NCI-H128 (cell line): ENCODE data around the gene RTBDN.
"Not testable (repeated sequence)": the region's sequence is repeated elsewhere in the genome, so short reads cannot be mapped to it uniquely, and the experiment has no call there.

Experiments used
- DNase-seq: peaks from one replicate; lab custom pipeline; 2025; ENCODE audit not compliant: unreplicated experiment; lab: John Stamatoyannopoulos, UW

RTBDN gene

DNA sequence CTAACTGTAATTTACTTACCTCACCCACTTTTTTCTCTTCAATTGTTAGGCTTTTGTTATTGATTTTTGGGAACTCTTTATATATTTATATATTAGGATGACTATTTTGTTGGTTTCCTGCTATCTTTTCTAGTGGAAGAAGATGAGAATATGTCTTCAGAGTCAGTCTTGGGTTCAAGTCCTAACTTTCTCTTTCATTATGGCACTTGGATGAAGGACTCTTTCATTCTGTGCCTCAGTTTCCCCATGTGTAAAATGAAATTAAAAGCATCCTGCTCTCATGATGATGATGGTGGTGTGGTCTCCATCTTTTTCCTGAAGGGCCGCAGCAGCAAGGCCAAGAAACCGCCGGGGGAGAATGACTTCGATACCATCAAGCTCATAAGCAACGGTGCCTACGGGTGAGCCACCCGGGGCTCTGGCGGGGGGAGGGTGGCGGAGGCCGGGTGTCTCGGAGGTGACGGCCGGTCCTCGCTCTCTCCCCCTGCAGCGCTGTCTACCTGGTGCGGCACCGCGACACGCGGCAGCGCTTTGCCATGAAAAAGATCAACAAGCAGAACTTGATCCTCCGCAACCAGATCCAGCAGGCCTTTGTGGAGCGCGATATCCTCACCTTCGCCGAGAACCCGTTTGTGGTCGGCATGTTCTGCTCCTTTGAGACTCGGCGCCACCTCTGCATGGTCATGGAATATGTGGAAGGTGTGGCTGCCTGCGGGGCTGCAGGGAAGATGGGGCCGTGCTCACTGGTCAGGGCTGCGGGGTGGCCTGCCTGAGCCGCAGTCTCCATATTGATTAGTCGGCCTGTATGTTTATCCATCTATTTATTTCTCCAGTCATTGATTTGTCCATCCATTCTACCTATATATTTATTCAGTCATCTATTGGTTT, 23.9 kb upstream of the RTBDN start:
- DNase-seq: no peak

DNA sequence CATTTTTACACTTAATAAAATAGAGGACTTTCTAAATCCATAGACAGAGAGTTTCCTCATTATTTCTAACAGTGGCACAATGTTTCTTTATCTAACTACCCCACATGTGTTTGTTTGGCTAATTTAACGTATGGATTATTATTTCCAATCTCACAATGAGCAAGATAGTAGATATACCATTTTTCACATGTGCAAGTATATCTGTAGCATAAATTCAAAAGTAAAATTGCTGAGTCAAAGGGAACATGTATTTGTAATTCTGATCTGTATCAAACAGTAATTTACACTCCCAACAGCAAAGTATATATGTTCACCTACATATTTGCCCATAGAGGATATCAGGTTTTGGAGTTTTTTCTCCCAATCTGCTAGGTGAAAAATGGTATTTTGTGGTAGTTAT, 22.3 kb upstream of the RTBDN start:
- no peak for DNase-seq

DNA sequence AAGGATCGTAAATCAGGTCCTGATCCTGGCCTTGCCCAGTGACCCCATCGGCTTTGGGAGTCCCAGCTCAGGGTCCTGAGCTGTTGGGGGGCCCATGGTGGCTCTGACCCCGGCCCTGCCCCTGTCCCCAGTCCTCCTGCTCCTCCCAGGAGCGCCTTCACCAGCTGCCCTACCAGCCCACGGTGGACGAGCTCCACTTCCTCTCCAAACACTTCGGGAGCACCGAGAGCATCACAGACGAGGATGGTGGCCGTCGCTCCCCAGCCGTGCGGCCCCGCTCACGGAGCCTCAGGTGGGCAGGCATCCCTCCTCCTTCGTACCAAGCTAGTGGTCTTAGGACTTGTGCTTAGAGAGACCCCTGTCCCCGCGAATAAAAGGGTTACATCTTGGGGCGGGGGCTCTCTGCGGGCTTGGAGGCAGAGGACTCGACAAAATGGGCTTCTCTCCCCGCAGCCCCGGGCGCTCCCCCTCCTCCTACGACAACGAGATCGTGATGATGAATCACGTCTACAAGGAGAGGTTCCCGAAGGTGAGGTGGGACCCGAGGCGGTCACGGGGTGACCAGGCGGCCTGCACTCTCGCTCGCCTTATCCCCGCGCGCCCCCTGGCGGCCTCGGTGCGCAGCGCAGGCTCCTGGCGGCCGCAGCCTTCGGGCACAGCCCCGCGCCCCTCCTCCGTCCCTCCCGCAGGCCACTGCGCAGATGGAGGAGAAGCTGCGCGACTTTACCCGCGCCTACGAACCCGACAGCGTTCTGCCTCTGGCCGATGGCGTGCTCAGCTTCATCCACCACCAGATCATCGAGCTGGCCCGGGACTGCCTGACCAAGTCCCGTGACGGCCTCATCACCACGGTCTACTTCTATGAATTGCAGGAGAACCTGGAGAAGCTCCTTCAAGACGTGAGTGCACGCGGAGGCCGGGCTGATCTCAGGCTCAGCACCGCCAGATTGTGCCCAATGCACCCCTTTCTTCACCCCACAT, 13.1 kb upstream of the RTBDN start:
- DNase-seq: peak; percentile 45

GRCh38 chr19:12846613-12847012, 12.2 kb upstream of the RTBDN start:
- not testable (repeated sequence) for DNase-seq

DNA sequence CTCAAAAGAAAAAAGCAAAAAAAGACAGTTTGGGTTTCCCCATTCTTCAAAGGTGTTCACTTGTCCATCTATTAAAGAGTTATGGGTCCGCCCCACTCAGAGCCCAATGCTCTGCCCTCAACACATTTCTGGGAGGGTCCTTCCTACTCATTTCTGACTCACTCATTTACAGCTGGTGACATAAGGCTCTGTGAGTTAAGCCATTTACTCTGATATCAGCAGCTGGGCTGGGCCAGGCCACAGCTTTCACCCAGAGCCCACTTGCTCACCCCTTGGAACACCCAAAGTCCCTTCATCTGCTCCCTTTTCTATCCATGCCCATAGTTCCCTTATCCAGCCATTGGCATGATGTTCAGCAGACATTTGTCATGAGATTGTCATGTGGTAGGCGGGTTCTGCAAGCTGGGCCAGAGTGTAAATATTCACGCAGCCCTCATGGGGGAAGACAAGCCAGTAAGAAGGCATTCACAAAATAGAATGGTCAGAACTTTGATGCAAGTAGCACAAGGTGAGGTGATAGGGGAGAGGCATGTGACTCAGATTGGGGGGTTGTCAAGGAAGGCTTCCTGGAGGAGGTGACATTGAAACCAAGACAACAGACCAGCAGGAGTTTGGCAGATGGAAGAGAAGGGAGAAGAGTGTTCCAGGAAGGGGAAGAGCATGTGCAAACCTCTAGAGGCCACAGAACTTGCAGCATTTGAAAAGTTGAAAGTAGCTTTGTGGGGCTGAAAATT, 9.8 kb upstream of the RTBDN start:
- no peak for DNase-seq

DNA sequence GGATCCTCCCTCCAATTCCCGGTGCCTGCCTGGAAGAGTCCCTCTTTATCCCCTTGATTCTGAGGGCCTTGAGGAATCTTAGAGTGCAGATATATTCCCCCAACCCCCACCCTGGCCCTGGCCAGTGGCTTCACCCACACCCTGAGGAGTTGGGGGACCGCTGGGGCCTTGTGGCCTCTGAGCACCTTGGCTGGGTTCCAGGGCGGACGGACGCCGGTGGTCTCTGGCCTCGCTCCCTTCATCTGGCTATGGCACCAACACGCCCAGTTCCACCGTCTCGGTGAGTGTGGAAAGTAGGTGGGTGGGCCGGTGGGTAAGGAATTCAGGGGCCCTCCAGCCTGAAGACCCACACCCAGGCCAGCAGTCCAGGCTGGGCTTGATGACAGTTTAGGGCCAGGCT, 8.9 kb upstream of the RTBDN start:
- no peak for DNase-seq

DNA sequence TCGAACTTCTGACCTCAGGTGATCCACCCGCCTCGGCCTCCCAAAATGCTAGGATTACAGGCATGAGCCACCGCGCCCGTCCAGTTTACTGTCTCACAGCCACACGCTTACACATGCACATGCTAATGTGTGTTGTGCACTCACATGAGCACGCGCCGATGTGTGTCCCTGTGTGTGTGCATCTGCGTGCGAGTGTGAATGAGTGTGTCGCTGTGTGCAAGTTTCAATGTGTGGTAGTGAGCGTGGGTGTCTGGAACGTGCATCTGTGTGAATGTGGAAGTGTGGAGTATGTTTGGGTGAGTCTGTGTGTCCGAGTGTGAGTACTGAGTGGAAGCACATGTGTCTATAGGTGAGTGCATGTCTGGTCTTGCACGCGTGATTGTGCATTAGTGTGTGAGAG, 8.1 kb upstream of the RTBDN start:
- no peak for DNase-seq

DNA sequence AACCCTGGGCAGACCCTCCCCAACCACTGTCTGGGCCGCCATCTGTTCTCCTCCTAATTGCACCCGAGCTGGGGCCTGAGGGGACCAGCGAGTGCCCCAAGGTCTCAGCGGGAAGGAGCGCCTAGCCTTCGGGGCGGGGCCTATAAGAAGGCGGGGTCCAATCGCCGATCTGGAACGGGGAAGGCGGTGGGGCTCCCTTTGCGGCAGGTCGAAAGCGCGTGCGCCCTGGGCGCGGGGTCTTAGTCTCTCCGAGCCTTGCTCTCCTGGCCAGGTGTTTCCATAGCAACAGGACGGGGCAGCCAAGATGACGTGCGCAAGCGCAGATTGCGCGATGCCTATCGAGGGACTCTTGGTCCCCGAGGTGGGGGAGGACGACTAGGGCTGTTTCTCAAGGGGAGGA, 6.7 kb upstream of the RTBDN start:
- no peak for DNase-seq

DNA sequence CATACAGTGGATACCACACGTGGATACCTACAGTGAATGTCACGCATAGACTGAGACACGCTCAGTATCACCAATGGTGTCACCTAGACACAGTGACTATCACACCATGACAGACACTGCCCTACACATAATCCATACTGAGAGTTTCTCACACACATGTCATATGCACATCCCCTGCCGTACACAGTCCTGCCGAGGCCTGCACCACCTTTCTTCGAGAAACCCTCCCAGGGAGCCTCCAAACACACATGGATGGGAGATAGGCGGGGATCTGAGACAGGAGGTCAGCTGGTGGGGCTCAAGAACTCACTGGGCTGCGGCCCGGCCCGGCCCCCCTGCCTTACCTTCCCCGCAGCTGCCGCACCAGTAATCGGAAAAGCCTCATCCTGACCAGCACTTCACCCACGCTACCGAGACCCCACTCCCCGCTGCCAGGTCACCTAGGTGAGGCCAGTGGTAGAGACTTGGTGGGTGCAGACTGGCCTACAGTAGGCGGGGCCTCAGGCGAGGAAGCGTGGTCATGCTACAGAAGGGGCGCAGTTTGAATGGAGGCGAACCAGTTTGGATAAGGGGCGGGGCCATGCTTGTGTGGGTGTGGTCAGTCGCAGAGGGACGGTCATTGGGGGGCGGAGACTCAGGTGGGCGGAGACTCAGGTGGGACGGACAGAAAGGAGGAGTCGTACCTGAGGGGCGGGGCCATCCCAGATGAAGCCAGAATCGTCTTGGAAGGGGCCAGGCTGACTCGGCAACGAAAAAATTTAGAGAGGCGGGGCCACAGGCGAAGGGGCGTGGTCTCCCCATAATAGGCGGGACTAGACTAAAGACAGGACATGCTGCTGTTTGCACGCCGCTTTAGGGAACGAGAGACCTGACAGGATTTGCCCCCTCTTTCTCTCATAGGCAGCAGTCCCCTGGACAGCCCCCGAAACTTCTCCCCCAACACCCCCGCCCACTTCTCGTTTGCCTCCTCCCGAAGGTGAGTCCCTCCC, 6.0 kb upstream of the RTBDN start:
- DNase-seq: no peak

- no peak for DNase-seq
These were observed 4.7 kb upstream of the RTBDN start for GRCh38 chr19:12838886-12839756.

GRCh38 chr19:12838182-12838885, 4.0 kb upstream of the RTBDN start, which contains the start of gene MAST1:
TSS of gene MAST1 (plus strand) at chr19:12838515. CDS start at chr19:12838573, 58 bp downstream.
- peak; percentile 28 for DNase-seq

GRCh38 chr19:12837225-12837624, 2.8 kb upstream of the RTBDN start:
- no peak for DNase-seq

DNA sequence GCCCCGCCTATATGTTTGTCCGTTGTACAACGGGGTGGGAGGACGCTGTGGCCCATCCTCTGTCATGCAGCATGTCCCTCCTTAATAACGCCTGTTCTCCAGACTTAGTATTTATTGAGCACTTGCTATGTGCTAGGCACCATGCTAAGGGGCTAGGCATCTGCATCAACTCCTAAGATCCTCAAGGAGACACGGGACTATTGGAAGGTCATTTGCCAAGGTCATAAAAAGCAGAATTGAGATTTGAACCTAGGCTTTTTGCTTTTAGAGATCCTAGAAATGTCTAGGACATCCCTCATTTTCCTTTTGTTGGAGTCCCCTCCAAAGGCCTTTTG, 2.1 kb upstream of the RTBDN start:
- DNase-seq: no peak

- peak; percentile 21 for DNase-seq
These were observed 788 bp upstream of the RTBDN start for GRCh38 chr19:12834976-12835757.

GRCh38 chr19:12833738-12834565, 427 bp downstream of the RTBDN start:
- DNase-seq: peak; percentile 39

DNA sequence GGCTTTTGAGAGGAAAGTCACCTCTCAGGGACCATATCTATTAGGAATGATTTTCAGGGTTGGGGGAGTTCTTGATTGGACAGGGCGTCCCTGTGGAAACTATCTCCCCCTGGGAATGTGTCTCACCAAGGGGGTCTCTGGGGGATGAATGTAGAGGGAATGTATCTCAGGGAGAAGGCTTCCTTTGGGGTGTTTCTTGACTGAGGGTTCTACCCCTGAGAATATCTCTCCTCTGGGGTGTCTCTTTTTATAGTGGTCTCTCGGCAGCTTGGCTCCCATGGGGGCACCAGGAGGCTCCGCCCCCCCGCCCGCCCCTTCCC, 1.0 kb downstream of the RTBDN start:
- DNase-seq: no peak

GRCh38 chr19:12828494-12828893, 5.9 kb downstream of the RTBDN start:
- DNase-seq: peak; percentile 59
